Activated CD8-positive, alpha-beta memory T cell treated with anti-CD3 and anti-CD28 coated beads for 4 hours (primary cell): Measurements from ENCODE around the gene AK2.
A peak's percentile ranks its signal among the peaks of the same experiment; 100 is the strongest.
"Not testable (repeated sequence)": the region's sequence is repeated elsewhere in the genome, so short reads cannot be mapped to it uniquely, and the experiment has no call there.

Experiments used
- DNase-seq, 2 donors: peaks; one replicate each; pipeline ENCODE4 v3.0.0-alpha.2; 2020; ENCODE audit warnings: low read depth in 2 of 2

AK2 gene

GRCh38 chr1:33036526-33037503 is at the start of gene AK2:
TSS of gene AK2 (minus strand) at chr1:33036883. CDS start at chr1:33036828, 55 bp downstream.
- peak; percentile 79 to 81 for DNase-seq

GRCh38 chr1:33086384-33086850 is 49.7 kb upstream of the AK2 start:
- no peak for DNase-seq

GRCh38 chr1:33085332-33085731 is 48.6 kb upstream of the AK2 start:
- no peak for DNase-seq

- DNase-seq = no peak
Observed at GRCh38 chr1:33082575-33083108, 46.0 kb upstream of the AK2 start.

- no peak for DNase-seq
Observed at GRCh38 chr1:33081554-33082305, 45.0 kb upstream of the AK2 start.

GRCh38 chr1:33080885-33081553 is 44.3 kb upstream of the AK2 start, which contains the start of gene AZIN2:
TSS of gene AZIN2 (plus strand) at chr1:33081153. CDS start at chr1:33082250, 1,097 bp downstream.
- peak; percentile 95 for DNase-seq

- no peak for DNase-seq
Observed at GRCh38 chr1:33080373-33080772, 43.7 kb upstream of the AK2 start.

- DNase-seq = no peak
Observed at GRCh38 chr1:33078030-33078591, 41.4 kb upstream of the AK2 start.

- no peak for DNase-seq
Observed at GRCh38 chr1:33074193-33074945, 37.7 kb upstream of the AK2 start.

- no peak for DNase-seq
Observed at GRCh38 chr1:33072707-33073106, 36.0 kb upstream of the AK2 start.

GRCh38 chr1:33070628-33071027 is 33.9 kb upstream of the AK2 start:
- no peak for DNase-seq

GRCh38 chr1:33068108-33068507 is 31.4 kb upstream of the AK2 start:
- DNase-seq = not testable (repeated sequence)

GRCh38 chr1:33066477-33066876 is 29.8 kb upstream of the AK2 start:
- not testable (repeated sequence) for DNase-seq

GRCh38 chr1:33065301-33065700 is 28.6 kb upstream of the AK2 start:
- no peak for DNase-seq

- not testable (repeated sequence) for DNase-seq
Observed at GRCh38 chr1:33064284-33064683, 27.6 kb upstream of the AK2 start.

GRCh38 chr1:33061834-33062233 is 25.2 kb upstream of the AK2 start:
- DNase-seq = no peak

GRCh38 chr1:33060579-33061083 is 23.9 kb upstream of the AK2 start:
- DNase-seq = no peak

- no peak for DNase-seq
Observed at GRCh38 chr1:33057095-33057494, 20.4 kb upstream of the AK2 start.

- DNase-seq = no peak
Observed at GRCh38 chr1:33056426-33056825, 19.7 kb upstream of the AK2 start.
